Caco-2 (cell line): ENCODE data around the gene CAVIN4. TPM values are rescaled to one million over a fixed set of nuclear protein-coding genes. Genes with fewer than 3 reads are reported as not detected.

Source experiments
- BruUV-seq: library from RNA; stranded (reverse); fragments of 400-500 nt; replicated peaks from 2 replicates; lab custom pipeline; 2021; lab: Mats Ljungman, UMichigan
- CTCF ChIA-PET: fragments of 300-600 bp; sonication (Branson Sonifier 250); formaldehyde crosslinking; loops from one replicate; lab custom pipeline; 2022; ENCODE audit warnings: antibody characterized with exemption; lab: Charles Lee
- POLR2A ChIA-PET: fragments of 300-600 bp; sonication (Branson Sonifier 250); formaldehyde crosslinking; loops from one replicate; lab custom pipeline; 2022; ENCODE audit warnings: antibody characterized with exemption; lab: Charles Lee
- DNase-seq, 2 experiments: peaks; one replicate each; pipeline versions ENCODE4 v3.0.0 to v3.0.0-alpha.2; 2020 to 2022
- H3K27me3 ChIP-seq: replicated peaks from 2 replicates; pipeline ENCODE4 v1.6.0; 2011; ENCODE audit warnings: low read length; ENCODE audit not compliant: control insufficient read depth, insufficient read depth
- H3K36me3 ChIP-seq: 2 replicates; pipeline ENCODE4 v1.5.1; 2011; ENCODE audit warnings: low read length; ENCODE audit not compliant: control insufficient read depth, insufficient read depth
- H3K4me1 ChIP-seq: fragments of 250-450 bp; sonication (Bioruptor Pico); 2 replicates; pipeline ENCODE4 v1.5.1; 2020; ENCODE audit warnings: mild to moderate bottlenecking
- H3K4me3 ChIP-seq: 2 replicates; pipeline ENCODE4 v1.5.1; 2011; ENCODE audit warnings: low read depth, mild to moderate bottlenecking, control low read depth, low read length
- H3K9me3 ChIP-seq: fragments of 250-450 bp; sonication (Bioruptor Pico); 2 replicates; pipeline ENCODE4 v1.5.1; 2020; ENCODE audit warnings: mild to moderate bottlenecking, moderate library complexity
- H3K27ac Mint-ChIP-seq: one replicate; pipeline ENCODE4 v1.8.0; 2022; ENCODE audit warnings: mixed read lengths; ENCODE audit not compliant: unreplicated experiment
- H3K27me3 Mint-ChIP-seq: one replicate; pipeline ENCODE4 v1.8.0; 2022; ENCODE audit warnings: mixed read lengths; ENCODE audit not compliant: insufficient read depth, unreplicated experiment
- H3K36me3 Mint-ChIP-seq: one replicate; pipeline ENCODE4 v1.8.0; 2022; ENCODE audit warnings: mild to moderate bottlenecking, mixed read lengths; ENCODE audit not compliant: insufficient read depth, unreplicated experiment
- H3K4me1 Mint-ChIP-seq: one replicate; pipeline ENCODE4 v1.8.0; 2022; ENCODE audit warnings: low read depth, mixed read lengths; ENCODE audit not compliant: unreplicated experiment
- H3K4me3 Mint-ChIP-seq: one replicate; pipeline ENCODE4 v1.8.0; 2022; ENCODE audit warnings: mild to moderate bottlenecking, moderate library complexity, mixed read lengths; ENCODE audit not compliant: unreplicated experiment
- H3K9me3 Mint-ChIP-seq: one replicate; pipeline ENCODE4 v1.8.0; 2022; ENCODE audit warnings: mixed read lengths; ENCODE audit not compliant: unreplicated experiment
- CTCF ChIP-seq, 2 experiments: fragments of 200-600 bp in 1 of 2; IDR thresholded peaks; 1 replicate in 1 of 2; 2 replicates in 1 of 2; pipeline versions ENCODE4 v1.5.1 to v1.8.0; 2011 to 2022; ENCODE audit warnings: antibody characterized with exemption in 1 of 2, control low read depth in 1 of 2, inconsistent platforms in 1 of 2, low read depth in 1 of 2, low read length in 1 of 2, mild to moderate bottlenecking in 1 of 2, moderate library complexity in 1 of 2; ENCODE audit not compliant: insufficient read depth in 1 of 2, severe bottlenecking in 1 of 2, unreplicated experiment in 1 of 2
- intact Hi-C: fragments of 100-400 bp; cut with micrococcal nuclease; formaldehyde crosslinking; loops from one replicate; pipeline ENCODE4 v1.10.0; 2022; ENCODE audit not compliant: unreplicated experiment
- total RNA-seq: library from RNA; stranded (reverse); gene quantifications from 2 replicates; pipeline ENCODE4 v1.2.3, GENCODE V29; 2022

The CAVIN4 gene
- total RNA-seq, 1 experiment from 2014 or later, result 1.5 TPM

GRCh38 chr9:100584951-100585350 lies 7.1 kb downstream of the CAVIN4 start:
- Mint-ChIP-seq H3K9me3 (no peaks in the 10 kb centered on the region), H3K36me3 (no peaks in the 10 kb centered on the region), H3K27ac (no peak overlapping the region), H3K27me3 (no peaks in the 10 kb centered on the region), H3K4me3 (no peak overlapping the region), H3K4me1 (no peaks in the 10 kb centered on the region)
- no peaks in the 10 kb centered on the region for H3K36me3 ChIP-seq
- intact Hi-C loops, result no loop called here
- TF ChIP-seq CTCF (IDR thresholded peaks at IDR 0.05; ENCODE audit: insufficient read depth in 1 of 2, low read depth in 1 of 2, low read length in 1 of 2, severe bottlenecking in 1 of 2, unreplicated experiment in 1 of 2), result no peak
- ChIA-PET CTCF (no interaction called here), POLR2A (no interaction called here)
- BruUV-seq, result no TSS peak
- no peak overlapping the region for H3K4me3 ChIP-seq
- H3K9me3 ChIP-seq, result no peaks in the 10 kb centered on the region
- no peak for DNase-seq
- H3K4me1 ChIP-seq, result no peaks in the 10 kb centered on the region
- H3K27me3 ChIP-seq, result no peaks in the 10 kb centered on the region

- no TSS peak for BruUV-seq
- Mint-ChIP-seq H3K27ac (no peak overlapping the region), H3K36me3 (no peaks in the 10 kb centered on the region), H3K4me3 (no peak overlapping the region), H3K4me1 (no peaks in the 10 kb centered on the region), H3K27me3 (no peaks in the 10 kb centered on the region), H3K9me3 (no peaks in the 10 kb centered on the region)
- no peaks in the 10 kb centered on the region for H3K36me3 ChIP-seq
- intact Hi-C loops, result no loop called here
- TF ChIP-seq CTCF (IDR thresholded peaks at IDR 0.05; ENCODE audit: insufficient read depth in 1 of 2, low read depth in 1 of 2, low read length in 1 of 2, severe bottlenecking in 1 of 2, unreplicated experiment in 1 of 2), result no peak
- DNase-seq, result no peak
- CTCF ChIA-PET, result no interaction called here
- H3K4me1 ChIP-seq, result no peaks in the 10 kb centered on the region
- no peaks in the 10 kb centered on the region for H3K9me3 ChIP-seq
- POLR2A ChIA-PET, result no interaction called here
- H3K27me3 ChIP-seq, result no peaks in the 10 kb centered on the region
- H3K4me3 ChIP-seq, result no peak overlapping the region
Observed at GRCh38 chr9:100586093-100586492, 8.2 kb downstream of the CAVIN4 start.

- no peak for DNase-seq
- H3K9me3 ChIP-seq, result no peaks in the 10 kb centered on the region
- POLR2A ChIA-PET, result no interaction called here
- intact Hi-C loops, result no loop called here
- H3K27ac Mint-ChIP-seq, result no peak overlapping the region
- H3K4me1 Mint-ChIP-seq, result no peaks in the 10 kb centered on the region
- no peak overlapping the region for H3K4me3 Mint-ChIP-seq
- no peaks in the 10 kb centered on the region for H3K36me3 ChIP-seq
- no peaks in the 10 kb centered on the region for H3K36me3 Mint-ChIP-seq
- CTCF ChIA-PET, result no interaction called here
- H3K4me1 ChIP-seq, result no peaks in the 10 kb centered on the region
- H3K4me3 ChIP-seq, result no peak overlapping the region
- no TSS peak for BruUV-seq
- no peaks in the 10 kb centered on the region for H3K9me3 Mint-ChIP-seq
- no peaks in the 10 kb centered on the region for H3K27me3 ChIP-seq
- H3K27me3 Mint-ChIP-seq, result no peaks in the 10 kb centered on the region
- TF ChIP-seq CTCF (IDR thresholded peaks at IDR 0.05; ENCODE audit: insufficient read depth in 1 of 2, low read depth in 1 of 2, low read length in 1 of 2, severe bottlenecking in 1 of 2, unreplicated experiment in 1 of 2), result no peak
Observed at GRCh38 chr9:100587375-100587774, 9.5 kb downstream of the CAVIN4 start.
